SK-N-SH (cell line): ENCODE data around the gene PRKCB.
"Not testable (repeated sequence)": the region's sequence is repeated elsewhere in the genome, so short reads cannot be mapped to it uniquely, and the experiment has no call there.

Source experiments
- CHD2 ChIP-seq: fragments of 150-350 bp; IDR thresholded peaks from 2 replicates; pipeline ENCODE4 v1.6.1; 2018; ENCODE audit warnings: low read length; ENCODE audit not compliant: partially characterized antibody
- EP300 ChIP-seq, 2 experiments: IDR thresholded peaks; 2 replicates each; pipeline versions ENCODE4 v1.4.0 to v1.6.1; 2012; ENCODE audit warnings: borderline replicate concordance in 1 of 2, low read depth in 1 of 2, low read length in 1 of 2
- FOXM1 ChIP-seq: IDR thresholded peaks from 2 replicates; pipeline ENCODE4 v1.4.0; 2012; ENCODE audit warnings: low read depth, mild to moderate bottlenecking
- GABPA ChIP-seq: IDR thresholded peaks from 2 replicates; pipeline ENCODE4 v1.4.0; 2012; ENCODE audit warnings: low read depth, mild to moderate bottlenecking
- NFIC ChIP-seq: IDR thresholded peaks from 2 replicates; pipeline ENCODE4 v1.4.0; 2012; ENCODE audit warnings: borderline replicate concordance
- NRF1 ChIP-seq: IDR thresholded peaks from 2 replicates; pipeline ENCODE4 v1.6.1; 2012; ENCODE audit warnings: low read depth, mild to moderate bottlenecking, low read length
- POLR2AphosphoS5 ChIP-seq: IDR thresholded peaks from 2 replicates; pipeline ENCODE4 v1.6.1; 2012; ENCODE audit warnings: low read depth, low read length
- RFX5 ChIP-seq: IDR thresholded peaks from 2 replicates; pipeline ENCODE4 v1.6.1; 2012; ENCODE audit warnings: mild to moderate bottlenecking, improper control_type of control experiment, low read length
- TAF1 ChIP-seq: IDR thresholded peaks from 2 replicates; pipeline ENCODE4 v1.6.1; 2012; ENCODE audit warnings: low read depth, mild to moderate bottlenecking, low read length, moderate library complexity, borderline replicate concordance
- YY1 ChIP-seq: IDR thresholded peaks from 2 replicates; pipeline ENCODE4 v1.4.0; 2012; ENCODE audit warnings: low read depth, mild to moderate bottlenecking
- TF ChIP-seq, protein P1 (sequence below): fragments of 200-600 bp; sonication (generic); IDR thresholded peaks from 2 replicates; pipeline ENCODE4 v1.6.1; 2017; ENCODE audit warnings: antibody characterized with exemption, mild to moderate bottlenecking, moderate library complexity
- TF ChIP-seq, protein P2 (sequence below): IDR thresholded peaks from 2 replicates; pipeline ENCODE4 v1.6.1; 2012; ENCODE audit warnings: mild to moderate bottlenecking, low read depth, low read length, moderate library complexity
- TF ChIP-seq, protein P3 (sequence below): IDR thresholded peaks from 2 replicates; pipeline ENCODE4; 2012
- TF ChIP-seq, protein P4 (sequence below): IDR thresholded peaks from 2 replicates; pipeline ENCODE4 v1.4.0; 2012; ENCODE audit warnings: low read depth

DNA sequence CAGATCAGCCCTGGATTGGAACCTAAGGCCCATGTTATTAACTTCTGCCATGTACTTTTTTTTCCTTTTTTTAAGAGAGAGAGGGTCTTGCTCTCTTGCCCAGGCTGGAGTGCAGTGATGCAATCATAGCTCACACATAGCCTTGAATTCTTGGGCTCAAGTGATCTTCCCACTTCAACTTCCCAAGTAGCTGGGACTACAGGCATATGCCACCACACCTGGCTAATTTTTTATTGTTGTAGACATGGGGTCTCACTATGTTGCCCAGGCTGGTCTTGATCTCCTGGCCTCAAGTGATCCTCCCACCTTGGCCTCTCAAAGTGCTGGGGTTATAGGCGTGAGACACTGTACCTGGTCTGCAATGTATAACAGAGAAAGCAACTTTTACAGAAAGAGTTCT, 194.1 kb downstream of the PRKCB start:
- TF ChIP-seq, protein P1, sequence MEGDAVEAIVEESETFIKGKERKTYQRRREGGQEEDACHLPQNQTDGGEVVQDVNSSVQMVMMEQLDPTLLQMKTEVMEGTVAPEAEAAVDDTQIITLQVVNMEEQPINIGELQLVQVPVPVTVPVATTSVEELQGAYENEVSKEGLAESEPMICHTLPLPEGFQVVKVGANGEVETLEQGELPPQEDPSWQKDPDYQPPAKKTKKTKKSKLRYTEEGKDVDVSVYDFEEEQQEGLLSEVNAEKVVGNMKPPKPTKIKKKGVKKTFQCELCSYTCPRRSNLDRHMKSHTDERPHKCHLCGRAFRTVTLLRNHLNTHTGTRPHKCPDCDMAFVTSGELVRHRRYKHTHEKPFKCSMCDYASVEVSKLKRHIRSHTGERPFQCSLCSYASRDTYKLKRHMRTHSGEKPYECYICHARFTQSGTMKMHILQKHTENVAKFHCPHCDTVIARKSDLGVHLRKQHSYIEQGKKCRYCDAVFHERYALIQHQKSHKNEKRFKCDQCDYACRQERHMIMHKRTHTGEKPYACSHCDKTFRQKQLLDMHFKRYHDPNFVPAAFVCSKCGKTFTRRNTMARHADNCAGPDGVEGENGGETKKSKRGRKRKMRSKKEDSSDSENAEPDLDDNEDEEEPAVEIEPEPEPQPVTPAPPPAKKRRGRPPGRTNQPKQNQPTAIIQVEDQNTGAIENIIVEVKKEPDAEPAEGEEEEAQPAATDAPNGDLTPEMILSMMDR: not testable (repeated sequence)
- not testable (repeated sequence) for TF ChIP-seq RFX5; CHD2; NRF1; TAF1; YY1; FOXM1; POLR2AphosphoS5; GABPA; EP300 (IDR thresholded peaks at IDR 0.05; ENCODE audit: borderline replicate concordance in 1 of 2, low read depth in 1 of 2, low read length in 1 of 2); NFIC
- TF ChIP-seq, protein P2, sequence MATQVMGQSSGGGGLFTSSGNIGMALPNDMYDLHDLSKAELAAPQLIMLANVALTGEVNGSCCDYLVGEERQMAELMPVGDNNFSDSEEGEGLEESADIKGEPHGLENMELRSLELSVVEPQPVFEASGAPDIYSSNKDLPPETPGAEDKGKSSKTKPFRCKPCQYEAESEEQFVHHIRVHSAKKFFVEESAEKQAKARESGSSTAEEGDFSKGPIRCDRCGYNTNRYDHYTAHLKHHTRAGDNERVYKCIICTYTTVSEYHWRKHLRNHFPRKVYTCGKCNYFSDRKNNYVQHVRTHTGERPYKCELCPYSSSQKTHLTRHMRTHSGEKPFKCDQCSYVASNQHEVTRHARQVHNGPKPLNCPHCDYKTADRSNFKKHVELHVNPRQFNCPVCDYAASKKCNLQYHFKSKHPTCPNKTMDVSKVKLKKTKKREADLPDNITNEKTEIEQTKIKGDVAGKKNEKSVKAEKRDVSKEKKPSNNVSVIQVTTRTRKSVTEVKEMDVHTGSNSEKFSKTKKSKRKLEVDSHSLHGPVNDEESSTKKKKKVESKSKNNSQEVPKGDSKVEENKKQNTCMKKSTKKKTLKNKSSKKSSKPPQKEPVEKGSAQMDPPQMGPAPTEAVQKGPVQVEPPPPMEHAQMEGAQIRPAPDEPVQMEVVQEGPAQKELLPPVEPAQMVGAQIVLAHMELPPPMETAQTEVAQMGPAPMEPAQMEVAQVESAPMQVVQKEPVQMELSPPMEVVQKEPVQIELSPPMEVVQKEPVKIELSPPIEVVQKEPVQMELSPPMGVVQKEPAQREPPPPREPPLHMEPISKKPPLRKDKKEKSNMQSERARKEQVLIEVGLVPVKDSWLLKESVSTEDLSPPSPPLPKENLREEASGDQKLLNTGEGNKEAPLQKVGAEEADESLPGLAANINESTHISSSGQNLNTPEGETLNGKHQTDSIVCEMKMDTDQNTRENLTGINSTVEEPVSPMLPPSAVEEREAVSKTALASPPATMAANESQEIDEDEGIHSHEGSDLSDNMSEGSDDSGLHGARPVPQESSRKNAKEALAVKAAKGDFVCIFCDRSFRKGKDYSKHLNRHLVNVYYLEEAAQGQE: not testable (repeated sequence)
- TF ChIP-seq, protein P3, sequence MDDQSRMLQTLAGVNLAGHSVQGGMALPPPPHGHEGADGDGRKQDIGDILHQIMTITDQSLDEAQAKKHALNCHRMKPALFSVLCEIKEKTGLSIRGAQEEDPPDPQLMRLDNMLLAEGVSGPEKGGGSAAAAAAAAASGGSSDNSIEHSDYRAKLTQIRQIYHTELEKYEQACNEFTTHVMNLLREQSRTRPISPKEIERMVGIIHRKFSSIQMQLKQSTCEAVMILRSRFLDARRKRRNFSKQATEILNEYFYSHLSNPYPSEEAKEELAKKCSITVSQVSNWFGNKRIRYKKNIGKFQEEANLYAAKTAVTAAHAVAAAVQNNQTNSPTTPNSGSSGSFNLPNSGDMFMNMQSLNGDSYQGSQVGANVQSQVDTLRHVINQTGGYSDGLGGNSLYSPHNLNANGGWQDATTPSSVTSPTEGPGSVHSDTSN: not testable (repeated sequence)
- TF ChIP-seq, protein P4, sequence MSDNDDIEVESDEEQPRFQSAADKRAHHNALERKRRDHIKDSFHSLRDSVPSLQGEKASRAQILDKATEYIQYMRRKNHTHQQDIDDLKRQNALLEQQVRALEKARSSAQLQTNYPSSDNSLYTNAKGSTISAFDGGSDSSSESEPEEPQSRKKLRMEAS: not testable (repeated sequence)
